ENCODE results near the gene PLA2G4E.

The PLA2G4E gene

GRCh38 chr15:42053914-42054313 lies 33.1 kb upstream of the PLA2G4E start:
- no peak for DNase-seq (ENCODE audit: low spot score)

DNA sequence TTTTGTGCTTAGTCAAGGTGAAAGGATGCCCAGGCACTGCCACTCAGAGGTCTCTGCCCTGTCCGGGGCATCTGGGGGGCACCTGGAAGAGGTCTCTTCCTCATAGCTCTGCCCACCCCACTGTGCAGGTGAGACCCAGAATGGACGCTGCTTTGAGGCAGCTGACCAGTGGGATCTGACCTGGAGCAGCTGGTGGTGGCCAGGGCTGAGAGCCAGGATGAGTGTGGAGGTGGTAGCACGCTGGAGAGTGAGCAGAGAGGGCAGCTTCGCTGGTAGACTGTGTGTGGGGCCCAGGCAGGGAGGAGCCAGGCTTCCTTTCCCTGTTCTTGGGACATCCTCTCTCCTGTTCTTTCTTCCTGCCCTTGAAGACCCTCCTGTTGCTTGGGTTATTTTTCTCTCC lies 32.2 kb upstream of the PLA2G4E start:
- DNase-seq (ENCODE audit: low spot score): no peak

DNA sequence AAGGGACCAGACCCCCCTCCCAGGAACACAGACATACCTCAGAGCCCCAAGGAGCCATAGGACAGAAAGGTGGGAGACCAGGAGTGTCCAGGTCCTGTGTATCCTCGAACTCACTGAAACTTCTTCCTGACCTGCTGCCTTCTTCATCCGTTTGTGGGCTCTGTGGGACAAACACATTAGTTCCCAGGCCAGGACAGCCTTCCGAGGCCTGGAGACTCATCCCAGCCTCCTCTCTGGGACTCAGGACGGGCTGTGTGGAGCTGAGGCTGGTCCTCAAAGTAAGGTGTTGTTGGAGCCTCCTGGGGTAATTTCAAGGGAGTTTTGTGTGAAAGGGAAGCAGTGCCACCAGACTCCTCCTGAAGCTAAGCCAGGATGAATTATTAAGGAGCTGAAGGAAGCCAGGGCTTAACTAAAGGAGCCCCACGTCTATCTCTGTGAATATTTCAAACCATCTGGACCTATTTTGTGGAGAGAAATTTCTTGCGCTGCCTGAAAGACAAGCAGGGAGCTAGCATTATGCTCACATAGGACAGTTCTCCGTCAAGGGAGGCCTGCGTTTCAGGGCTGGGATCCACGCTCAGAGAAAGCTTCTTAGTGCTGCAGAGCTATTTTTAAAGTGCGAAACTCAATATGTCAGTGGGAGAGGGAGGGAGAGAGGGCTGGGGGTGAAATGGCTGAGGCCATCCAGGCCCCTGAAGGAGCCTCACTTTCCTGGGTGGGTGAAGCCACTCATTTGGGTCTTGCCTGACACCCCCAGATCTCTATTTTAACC lies 29.8 kb upstream of the PLA2G4E start:
- DNase-seq (ENCODE audit: low spot score): no peak

DNA sequence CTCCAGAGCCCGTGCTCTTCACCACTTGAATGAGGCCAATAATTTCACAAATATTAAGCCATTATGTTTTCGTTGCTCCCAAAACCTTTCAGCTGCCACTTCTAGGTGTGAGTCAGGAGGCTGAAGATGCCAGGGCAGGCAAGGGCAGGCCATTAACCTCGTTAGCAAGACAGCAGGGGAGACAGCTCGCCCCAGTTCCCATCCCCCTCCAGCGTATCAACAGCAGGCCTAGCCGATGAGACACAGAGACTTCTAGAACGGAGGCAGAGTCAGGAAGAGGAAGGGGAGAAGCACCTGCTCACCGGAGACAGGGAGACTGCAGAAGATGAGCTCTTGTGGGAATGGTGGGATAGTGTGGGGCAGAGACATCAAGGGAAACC lies 28.0 kb upstream of the PLA2G4E start:
- no peak for DNase-seq (ENCODE audit: low spot score)

DNA sequence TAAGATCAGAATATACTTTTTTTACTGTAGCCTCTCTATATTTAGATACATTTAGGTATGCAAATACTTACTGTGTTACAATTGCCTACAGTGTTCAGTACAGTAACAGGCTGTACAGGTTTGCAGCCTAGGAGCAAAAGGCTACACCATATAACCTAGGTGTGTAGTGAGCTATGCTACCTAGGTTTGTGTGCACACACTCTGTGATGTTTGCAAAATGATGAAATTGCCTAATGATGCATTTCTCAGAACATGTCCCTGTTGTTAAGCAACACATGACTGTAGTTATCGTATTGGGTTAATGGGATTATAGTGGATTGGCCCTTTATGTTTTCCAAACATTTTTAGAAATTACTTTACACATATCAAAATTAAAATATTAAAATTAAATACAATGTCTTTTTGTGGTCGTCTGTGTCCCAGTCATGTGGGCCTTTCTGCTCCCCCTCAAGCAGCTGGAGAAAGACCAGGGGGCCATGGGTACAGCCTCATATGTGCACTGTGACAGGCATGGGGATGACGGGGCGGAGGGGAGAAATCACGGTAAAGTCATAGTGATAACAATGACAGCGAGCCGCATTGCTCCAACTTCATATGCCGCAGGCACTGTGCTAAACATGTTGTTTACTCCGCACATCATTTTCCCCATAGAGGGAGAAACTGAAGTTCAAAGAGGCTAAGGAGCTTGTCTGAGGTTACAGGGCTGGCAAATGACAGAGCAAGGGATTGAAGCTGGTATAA lies 27.4 kb upstream of the PLA2G4E start:
- DNase-seq (ENCODE audit: low spot score): no peak

DNA sequence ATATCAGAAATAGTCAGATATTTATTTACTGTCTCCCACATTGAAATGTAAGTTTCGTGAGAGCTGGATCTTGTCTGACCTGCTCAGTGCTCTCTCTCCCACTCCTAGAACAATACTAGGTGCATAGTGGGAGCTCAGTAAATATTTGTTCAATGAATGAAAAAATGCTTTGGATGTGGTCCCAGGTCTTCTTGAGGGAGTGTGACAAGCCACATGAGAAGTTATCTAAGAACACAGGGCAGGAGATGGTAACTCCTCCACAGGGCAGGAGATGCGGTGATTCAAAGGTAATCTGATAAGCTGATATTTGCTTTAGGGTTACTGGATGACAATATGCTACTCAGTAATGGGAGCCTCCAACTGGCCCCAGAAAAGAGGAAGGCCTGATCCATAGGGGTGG lies 25.8 kb upstream of the PLA2G4E start:
- DNase-seq (ENCODE audit: low spot score): no peak

DNA sequence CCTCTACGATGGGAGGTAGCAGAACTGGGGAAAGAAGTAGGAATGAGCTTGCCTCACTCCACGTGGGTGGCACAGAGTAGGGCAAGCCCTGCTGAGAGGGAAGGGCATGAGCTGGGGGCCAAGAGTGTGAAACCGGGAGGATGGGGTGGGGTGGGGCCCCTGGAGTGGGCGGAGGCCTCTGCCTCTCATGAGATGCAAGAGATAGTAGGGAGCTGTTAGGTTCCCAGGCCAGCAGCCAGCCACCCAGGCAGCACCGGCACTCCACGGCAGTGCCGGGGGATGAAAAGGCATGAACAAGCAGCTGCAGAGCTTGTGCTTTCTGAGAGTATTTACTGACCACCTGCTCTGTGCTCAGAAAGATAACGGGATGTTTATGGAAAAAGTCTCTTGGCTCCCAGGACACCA lies 24.4 kb upstream of the PLA2G4E start:
- no peak for DNase-seq (ENCODE audit: low spot score)

GRCh38 chr15:42042602-42043400 lies 22.0 kb upstream of the PLA2G4E start:
- DNase-seq (ENCODE audit: low spot score): no peak

- DNase-seq (ENCODE audit: low spot score): no peak
These were observed 17.6 kb upstream of the PLA2G4E start for GRCh38 chr15:42038401-42038800.

DNA sequence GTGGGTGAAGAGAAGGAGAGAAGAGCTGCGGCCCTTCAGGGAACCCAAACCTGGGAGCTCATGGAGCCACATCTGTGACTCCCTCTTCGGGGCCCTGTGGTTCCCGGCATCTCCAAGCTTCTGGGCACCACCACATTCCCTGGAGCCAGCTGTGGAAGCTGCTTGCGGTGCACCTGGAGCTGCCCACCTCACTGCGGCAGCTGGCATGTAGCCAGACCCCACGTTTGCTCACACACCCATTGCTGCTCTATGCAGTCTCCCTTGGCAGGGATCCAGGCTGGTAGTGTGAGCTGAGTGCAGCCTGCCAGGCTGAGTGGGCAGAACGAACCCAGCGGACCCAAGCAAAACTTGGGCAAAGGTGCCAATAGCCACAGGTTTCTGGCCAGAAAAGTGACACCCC lies 16.8 kb upstream of the PLA2G4E start:
- DNase-seq (ENCODE audit: low spot score): peak; percentile 4

GRCh38 chr15:42036966-42037365 lies 16.1 kb upstream of the PLA2G4E start:
- peak; percentile 2 for DNase-seq (ENCODE audit: low spot score)

- peak; percentile 16 for DNase-seq (ENCODE audit: low spot score)
These were observed 15.5 kb upstream of the PLA2G4E start for GRCh38 chr15:42036112-42036905.

- DNase-seq (ENCODE audit: low spot score): no peak
These were observed 14.6 kb upstream of the PLA2G4E start for GRCh38 chr15:42035435-42035761.

DNA sequence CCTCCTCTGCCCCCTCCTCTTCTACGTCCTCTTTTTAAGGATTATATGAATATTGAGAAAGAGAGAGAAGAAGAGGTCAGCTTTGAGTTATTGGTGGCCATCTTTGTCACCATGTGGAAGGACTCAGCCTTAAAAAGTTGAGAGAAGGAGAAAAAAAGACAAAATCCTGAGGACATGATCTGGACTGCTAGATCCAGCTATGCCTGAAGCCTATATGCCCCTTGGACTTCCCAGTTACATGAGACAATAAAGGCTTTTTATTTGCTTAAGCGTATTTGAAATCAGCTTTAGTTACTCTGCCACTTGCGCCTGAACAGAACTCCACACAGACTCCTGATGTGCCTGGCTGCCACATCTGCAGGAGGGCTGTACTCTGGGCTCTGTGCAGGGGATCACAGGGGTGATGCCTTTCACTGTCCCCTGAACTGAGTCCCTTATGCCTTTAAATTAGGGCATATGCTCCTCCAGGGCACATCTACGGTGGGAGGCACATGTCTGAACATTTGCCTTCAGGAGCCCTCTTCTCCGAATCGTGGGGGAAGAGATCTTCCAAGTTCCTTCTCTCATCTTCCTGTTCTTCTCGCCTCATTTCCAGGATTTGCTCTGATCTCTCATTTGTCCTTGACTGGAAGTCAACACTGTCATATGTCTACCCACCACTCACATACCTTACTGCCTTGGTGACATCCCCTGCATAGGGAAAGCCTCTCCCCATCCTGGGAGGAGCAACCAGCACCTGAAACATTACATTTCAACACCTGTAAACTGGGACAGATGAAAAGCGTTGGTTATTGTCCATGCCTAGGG lies 14.0 kb upstream of the PLA2G4E start:
- DNase-seq (ENCODE audit: low spot score): no peak

DNA sequence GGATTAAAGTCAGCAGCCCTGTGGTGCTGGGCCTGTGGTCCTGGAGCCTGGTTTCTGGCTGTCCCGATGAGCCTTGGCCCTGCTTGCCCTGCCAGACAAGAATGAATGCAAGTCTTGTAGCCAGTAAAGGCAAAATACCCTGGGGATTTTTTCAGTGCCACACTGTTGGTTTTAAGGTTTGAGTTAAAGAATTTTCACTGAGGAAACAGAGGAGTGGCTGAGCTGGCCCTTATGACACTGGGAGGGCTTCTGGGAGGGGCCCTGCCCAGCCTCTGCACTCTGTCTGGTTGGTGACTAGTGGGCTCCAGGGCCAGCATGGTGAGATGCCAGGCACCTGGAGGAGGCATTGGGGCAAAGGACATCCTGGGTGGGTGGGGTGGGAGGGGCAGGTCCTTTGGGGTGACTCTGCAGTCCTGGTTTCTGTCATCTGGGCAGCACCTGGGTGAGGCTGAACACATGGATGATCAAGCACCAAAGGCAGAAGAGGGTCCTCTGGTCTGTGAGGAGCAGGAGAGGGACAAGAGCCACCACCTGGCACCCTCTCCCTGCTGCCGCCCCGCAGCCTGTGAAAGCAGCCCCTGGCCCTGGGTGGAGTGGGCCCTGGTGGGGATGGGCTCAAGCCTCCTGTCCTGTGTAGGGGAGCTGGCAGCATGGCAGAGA lies 12.5 kb upstream of the PLA2G4E start:
- DNase-seq (ENCODE audit: low spot score): no peak

DNA sequence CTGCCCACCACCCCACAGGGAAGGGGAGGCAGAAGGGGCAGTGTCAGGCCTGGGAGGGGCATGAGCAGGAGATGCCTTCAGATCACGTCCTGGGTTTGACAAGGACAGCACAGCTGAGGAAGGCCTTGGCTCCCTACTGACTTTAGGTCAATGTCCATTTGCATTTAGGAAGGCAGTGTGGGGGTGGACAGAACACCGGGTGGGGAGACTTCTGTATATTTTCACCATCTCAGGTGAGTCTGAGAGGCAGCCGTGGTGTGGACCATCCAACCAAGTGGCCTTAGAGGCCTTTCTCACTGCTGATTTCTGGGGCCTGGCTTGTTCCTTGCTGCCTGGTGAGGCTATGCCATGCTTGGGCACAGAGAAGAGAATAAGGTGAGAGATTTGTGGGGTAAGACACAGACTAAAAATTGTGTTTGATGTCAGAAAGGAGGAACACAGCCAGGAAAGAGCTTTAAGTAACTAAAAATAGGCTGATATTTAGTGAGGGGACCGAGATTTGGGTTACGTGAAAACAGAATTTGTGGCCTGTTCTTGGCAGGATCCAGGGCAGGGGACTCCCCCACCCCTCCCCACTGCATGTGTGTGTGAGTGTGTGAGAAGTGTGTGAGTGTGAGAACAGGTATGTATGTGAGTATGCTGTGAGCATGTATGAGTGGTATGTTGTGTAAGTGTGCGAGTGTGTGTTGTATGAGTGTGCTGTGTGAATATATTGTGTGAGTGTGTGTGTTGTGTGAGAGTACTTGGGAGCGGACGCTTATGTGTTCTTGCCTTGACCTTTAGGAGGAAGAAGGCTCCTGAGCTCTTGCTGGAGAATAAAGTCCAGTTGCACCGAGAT lies 11.8 kb upstream of the PLA2G4E start:
- no peak for DNase-seq (ENCODE audit: low spot score)

GRCh38 chr15:42031198-42031915 lies 10.5 kb upstream of the PLA2G4E start:
- no peak for DNase-seq (ENCODE audit: low spot score)

DNA sequence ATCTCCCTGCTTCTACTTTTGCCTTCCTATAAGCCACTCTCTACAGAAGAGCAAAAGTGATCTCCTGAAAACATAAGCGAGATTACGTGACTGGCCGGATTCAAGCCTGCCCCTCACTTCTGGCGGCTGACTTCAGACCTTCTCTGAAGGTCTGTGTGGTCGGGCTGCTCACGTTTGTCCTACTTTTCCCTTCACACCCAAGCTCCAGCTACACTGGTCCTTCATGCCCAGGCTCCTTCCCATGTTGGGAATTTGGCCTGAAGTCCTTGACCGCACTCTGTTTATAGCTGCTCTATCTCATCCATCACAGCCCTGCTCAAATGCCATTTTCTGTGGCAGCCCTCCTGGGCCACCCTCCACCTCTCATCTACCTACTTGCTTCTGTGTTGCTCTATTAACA lies 6.7 kb upstream of the PLA2G4E start:
- DNase-seq (ENCODE audit: low spot score): no peak

DNA sequence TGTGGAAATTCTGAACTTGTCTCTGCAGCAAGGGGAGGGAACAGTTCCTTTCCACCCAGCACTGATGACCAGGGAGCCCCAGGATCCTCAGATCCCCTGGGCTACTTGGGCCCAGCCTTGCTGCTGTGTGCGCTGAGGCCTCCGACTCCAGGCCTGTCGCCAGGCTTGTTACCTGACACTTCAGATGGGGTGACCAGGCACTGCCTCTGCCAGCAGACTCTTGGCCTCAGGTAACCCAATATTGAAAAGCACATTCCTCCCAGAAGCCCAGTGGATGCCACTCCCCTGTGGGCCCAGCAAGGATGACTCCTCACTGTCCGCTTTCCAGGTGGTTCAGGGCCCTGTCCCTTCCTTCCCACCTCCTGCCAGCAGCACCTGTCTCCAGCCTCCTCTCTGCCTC lies 3.5 kb upstream of the PLA2G4E start:
- DNase-seq (ENCODE audit: low spot score): no peak
